K562 (cell line): ENCODE results near the gene RBFOX1. TPM values are rescaled to one million over a fixed set of nuclear protein-coding genes. Genes with fewer than 3 reads are reported as not detected.

ENCODE experiments used
- ATAC-seq: fragments of 200-7000 bp; cut with Tn5 transposase; 3 replicates; pipeline ENCODE4 v1.9.1; 2020; ENCODE audit warnings: moderate library complexity
- BruUV-seq: library from RNA; stranded (reverse); fragments of 400-500 nt; replicated peaks from 2 replicates; lab custom pipeline; 2021; lab: Mats Ljungman, UMichigan
- CTCF ChIA-PET: fragments of 300-600 bp; formaldehyde crosslinking; extraction: SDS; loops from one replicate; lab custom pipeline; 2021; ENCODE audit warnings: low intra/inter-chr PET ratio; lab: Yijun Ruan, JAX
- POLR2A ChIA-PET: fragments of 300-600, 350-650 bp; sonication (Branson Sonifier 250); formaldehyde crosslinking; extraction: SDS; loops from one replicate; lab custom pipeline; 2021; ENCODE audit warnings: antibody characterized with exemption, inconsistent platforms; lab: Yijun Ruan, JAX
- DNase-seq, 4 experiments: peaks; one replicate each; pipeline versions ENCODE4 v3.0.0 to v3.0.0-alpha.2; 2011 to 2018; ENCODE audit warnings: low spot score in 3 of 4, mixed read lengths in 3 of 4; ENCODE audit errors: extremely low read depth in 1 of 4
- FAIRE-seq: peaks from 2 replicates; lab custom pipeline; 2011; peaks lifted over from hg19 to GRCh38; lab: Jason Lieb, UNC
- H2AFZ ChIP-seq: 2 replicates; pipeline ENCODE4 v1.6.0; 2011; ENCODE audit warnings: low read depth, low read length, control low read depth, inconsistent platforms
- H3K27ac ChIP-seq: fragments of 200-600 bp; 3 replicates; pipeline ENCODE4 v1.8.0; 2011; ENCODE audit warnings: low read depth, mild to moderate bottlenecking, control low read depth, inconsistent platforms, low read length, moderate library complexity, mixed read lengths; ENCODE audit errors: extremely low read depth
- H3K27me3 ChIP-seq, 2 experiments: fragments of 300-600 bp in 1 of 2; 2 replicates in 1 of 2; 3 replicates in 1 of 2; pipeline versions ENCODE4 v1.6.0 to v1.8.0; 2011; ENCODE audit warnings: inconsistent platforms in 2 of 2, low read length in 2 of 2, mild to moderate bottlenecking in 1 of 2, mixed read lengths in 1 of 2, moderate library complexity in 1 of 2; ENCODE audit not compliant: control insufficient read depth in 2 of 2, insufficient read depth in 2 of 2
- H3K36me3 ChIP-seq: fragments of 300-600 bp; 3 replicates; pipeline ENCODE4 v1.8.0; 2011; ENCODE audit warnings: mild to moderate bottlenecking, low read length, inconsistent platforms; ENCODE audit not compliant: control insufficient read depth, insufficient read depth
- H3K4me1 ChIP-seq, 2 experiments: fragments of 200-600 bp in 1 of 2; replicated peaks in 1 of 2; 2 replicates in 1 of 2; 3 replicates in 1 of 2; pipeline versions ENCODE4 v1.5.1 to v1.8.0; 2011; ENCODE audit warnings: inconsistent platforms in 2 of 2, low read length in 2 of 2, mild to moderate bottlenecking in 1 of 2, mixed read lengths in 1 of 2, moderate library complexity in 1 of 2; ENCODE audit not compliant: control insufficient read depth in 2 of 2, insufficient read depth in 2 of 2
- H3K4me2 ChIP-seq: 2 replicates; pipeline ENCODE4 v1.6.1; 2011; ENCODE audit warnings: low read length, control low read depth, inconsistent platforms, mixed read lengths; ENCODE audit not compliant: insufficient read depth
- H3K4me3 ChIP-seq: fragments of 200-600 bp; sonication (generic), shearing (Covaris generic); 2 replicates; pipeline ENCODE4 v1.5.1; 2016; ENCODE audit warnings: control low read depth, inconsistent platforms
- H3K79me2 ChIP-seq: fragments of 200-600 bp; 3 replicates; pipeline ENCODE4 v1.8.0; 2011; ENCODE audit warnings: low read length, inconsistent platforms; ENCODE audit not compliant: control insufficient read depth, insufficient read depth
- H3K9ac ChIP-seq, 2 experiments: 2 replicates each; pipeline versions ENCODE4 v1.6.0 to v1.6.1; 2011; ENCODE audit warnings: low read depth in 2 of 2, low read length in 2 of 2, control low read depth in 1 of 2, inconsistent platforms in 1 of 2, mild to moderate bottlenecking in 1 of 2, mixed read lengths in 1 of 2; ENCODE audit not compliant: insufficient read depth in 1 of 2
- H3K9me1 ChIP-seq: one replicate; pipeline ENCODE4 v1.6.0; 2011; ENCODE audit warnings: inconsistent platforms, mild to moderate bottlenecking, low read length, moderate library complexity; ENCODE audit not compliant: control insufficient read depth, insufficient read depth
- H3K9me3 ChIP-seq: replicated peaks from 2 replicates; pipeline ENCODE4 v1.5.1; 2011; ENCODE audit warnings: low read depth, low read length, inconsistent platforms; ENCODE audit not compliant: control insufficient read depth, insufficient read depth
- H4K20me1 ChIP-seq: replicated peaks from 2 replicates; pipeline ENCODE4 v1.6.1; 2011; ENCODE audit warnings: low read length, inconsistent platforms, mixed read lengths; ENCODE audit not compliant: control insufficient read depth, insufficient read depth
- MCM3 ChIP-seq: fragments of 450-650 bp; IDR thresholded peaks from 2 replicates; pipeline ENCODE4 v1.6.1; 2016
- MTA1 ChIP-seq: fragments of 450-650 bp; IDR thresholded peaks from 2 replicates; pipeline ENCODE4 v1.6.1; 2017; ENCODE audit warnings: borderline replicate concordance
- RAD21 ChIP-seq, 2 experiments: fragments of 250-450 bp in 1 of 2; fragments of 450-650 bp in 1 of 2; sonication (Bioruptor Pico) in 1 of 2; formaldehyde crosslinking in 1 of 2; IDR thresholded peaks in 1 of 2; conservative IDR thresholded peaks in 1 of 2; 2 replicates each; pipeline versions ENCODE4 v1.4.0 to v1.8.0; 2020 to 2022; ENCODE audit warnings: mild to moderate bottlenecking in 2 of 2, moderate library complexity in 1 of 2
- SLC30A9 ChIP-seq: fragments of 250-450 bp; sonication (Bioruptor Pico); IDR thresholded peaks from 2 replicates; pipeline ENCODE4 v1.8.0; 2022; ENCODE audit warnings: mild to moderate bottlenecking, moderate library complexity
- ZNF146 ChIP-seq: IDR thresholded peaks from one replicate; pipeline ENCODE4 v1.6.1; 2018; ENCODE audit warnings: missing compliant biosample characterization; ENCODE audit not compliant: unreplicated experiment
- ZNF445 ChIP-seq: fragments of 250-450 bp; sonication (Bioruptor Pico); IDR thresholded peaks from 2 replicates; pipeline ENCODE4 v1.4.0; 2020; ENCODE audit warnings: low read depth, mild to moderate bottlenecking, moderate library complexity
- ZNF77 ChIP-seq: fragments of 250-450 bp; sonication (Bioruptor Pico); IDR thresholded peaks from 2 replicates; pipeline ENCODE4 v1.5.0; 2020
- WGBS: fragments of 100-300 bp; shearing (Covaris generic); methylation state at CpG from one replicate; pipeline ENCODE4 v1.1.6; 2016; ENCODE audit warnings: low coverage, mixed read lengths; ENCODE audit not compliant: insufficient coverage; ENCODE audit errors: missing lambda C conversion rate; 5-methylcytosine and 5-hydroxymethylcytosine counted together
- in situ Hi-C: fragments of 300-500 bp; cut with MboI; formaldehyde crosslinking; loops from 4 replicates; pipeline ENCODE4 v1.15.0; 2018; ENCODE audit warnings: inconsistent platforms, mixed read lengths
- intact Hi-C: fragments of 100-400 bp; cut with micrococcal nuclease; formaldehyde crosslinking; loops from 2 replicates; pipeline ENCODE4 v1.14.2; 2022
- polyA plus RNA-seq, 8 experiments: library from polyadenylated mRNA; depleted of rRNA in 4 of 8; stranded (reverse) in 5 of 8; unstranded in 3 of 8; fragments of >200 nt; fragmentation: Nextera tagmentation in 2 of 8; fragmentation: Illumina TruSeq in 1 of 8; extraction: Ambion mirVana in 2 of 8; extraction: Trizol in 1 of 8; gene quantifications; 2 replicates each; pipeline versions ENCODE4 v1.2.1 to v1.2.3, GENCODE V29; 2011 to 2014; ENCODE audit warnings: inconsistent platforms in 1 of 8, missing spikeins in 1 of 8
- total RNA-seq, 7 experiments: library from RNA; depleted of rRNA in 6 of 7; stranded (reverse); fragments of >200 nt in 6 of 7; fragmentation: Illumina TruSeq in 2 of 7; extraction: Trizol in 2 of 7; gene quantifications; 2 replicates each; pipeline versions ENCODE4 v1.2.1 to v1.2.3, GENCODE V29; 2011 to 2021; ENCODE audit warnings: low replicate concordance in 1 of 7
- TF ChIP-seq, protein P1 (sequence below): sonication (generic); formaldehyde crosslinking; IDR thresholded peaks from 2 replicates; pipeline ENCODE4 v1.8.0; 2022; ENCODE audit warnings: mild to moderate bottlenecking, missing genetic modification reagents
- TF ChIP-seq, protein P2 (sequence below): fragments of 450-650 bp; IDR thresholded peaks from 2 replicates; pipeline ENCODE4 v1.6.1; 2016; ENCODE audit warnings: low read depth
- TF ChIP-seq, protein P3 (sequence below): fragments of 450-650 bp; IDR thresholded peaks from 2 replicates; pipeline ENCODE4 v1.6.1; 2016; ENCODE audit warnings: mild to moderate bottlenecking
- TF ChIP-seq, protein P4 (sequence below), 2 experiments: fragments of 250-450 bp in 1 of 2; fragments of 450-650 bp in 1 of 2; sonication (Bioruptor Pico) in 1 of 2; IDR thresholded peaks; 2 replicates each; pipeline versions ENCODE4 v1.6.1 to v1.8.0; 2016 to 2021; ENCODE audit warnings: mild to moderate bottlenecking in 2 of 2, moderate library complexity in 2 of 2, missing compliant biosample characterization in 1 of 2, missing genetic modification characterization in 1 of 2

RBFOX1 gene
- total and polyA plus RNA-seq, 9 of the 15 experiments (the other 6 are each of a cell fraction or from before 2014, with no cell fraction given), result 0.03 TPM; not detected in 8

DNA sequence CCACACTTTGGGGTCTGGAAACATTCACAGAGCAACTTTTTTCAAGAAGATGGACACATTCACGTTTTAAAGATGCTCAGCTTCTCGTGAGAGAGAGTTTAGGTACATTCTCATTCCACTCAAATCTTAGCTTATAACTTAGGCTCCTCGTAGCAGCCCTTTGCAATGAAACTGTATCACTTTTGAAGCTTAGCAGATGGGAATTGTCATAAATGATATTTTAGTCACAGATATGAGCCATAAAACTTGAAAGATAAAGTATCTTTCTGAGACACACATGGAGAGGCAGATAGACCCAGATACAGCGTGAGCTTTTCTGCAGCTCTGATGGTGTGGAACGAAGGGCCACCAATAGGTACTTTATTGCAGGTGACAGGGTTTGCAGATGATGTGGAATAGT is 41.1 kb downstream of the RBFOX1 start:
- H3K9me1 ChIP-seq, result no peaks in the 10 kb centered on the region
- no peak overlapping the region for H2AFZ ChIP-seq
- in situ Hi-C loops (no loop called here), intact Hi-C loops (no loop called here)
- ATAC-seq (no peak), DNase-seq (no peak), FAIRE-seq (no peak)
- 1% methylated on average over 5 of the region's 5 CpGs for WGBS
- ChIA-PET CTCF (no interaction called here), POLR2A (no interaction called here)
- no peak overlapping the region for H3K9ac ChIP-seq
- no peaks in the 10 kb centered on the region for H3K9me3 ChIP-seq
- no peaks in the 10 kb centered on the region for H3K79me2 ChIP-seq
- no peak overlapping the region for H3K27ac ChIP-seq
- no peaks in the 10 kb centered on the region for H3K36me3 ChIP-seq
- no peaks in the 10 kb centered on the region for H3K27me3 ChIP-seq
- H3K4me1 ChIP-seq, result no peaks in the 10 kb centered on the region
- H3K4me3 ChIP-seq, result no peak overlapping the region
- no peak overlapping the region for H3K4me2 ChIP-seq
- no TSS peak for BruUV-seq
- no peaks in the 10 kb centered on the region; the same call in 1 of the 2 replicates for H4K20me1 ChIP-seq
- TF ChIP-seq, protein P1, sequence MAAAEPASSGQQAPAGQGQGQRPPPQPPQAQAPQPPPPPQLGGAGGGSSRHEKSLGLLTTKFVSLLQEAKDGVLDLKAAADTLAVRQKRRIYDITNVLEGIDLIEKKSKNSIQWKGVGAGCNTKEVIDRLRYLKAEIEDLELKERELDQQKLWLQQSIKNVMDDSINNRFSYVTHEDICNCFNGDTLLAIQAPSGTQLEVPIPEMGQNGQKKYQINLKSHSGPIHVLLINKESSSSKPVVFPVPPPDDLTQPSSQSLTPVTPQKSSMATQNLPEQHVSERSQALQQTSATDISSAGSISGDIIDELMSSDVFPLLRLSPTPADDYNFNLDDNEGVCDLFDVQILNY (CRISPR knock-in tag), result no peak
- TF ChIP-seq, protein P2, sequence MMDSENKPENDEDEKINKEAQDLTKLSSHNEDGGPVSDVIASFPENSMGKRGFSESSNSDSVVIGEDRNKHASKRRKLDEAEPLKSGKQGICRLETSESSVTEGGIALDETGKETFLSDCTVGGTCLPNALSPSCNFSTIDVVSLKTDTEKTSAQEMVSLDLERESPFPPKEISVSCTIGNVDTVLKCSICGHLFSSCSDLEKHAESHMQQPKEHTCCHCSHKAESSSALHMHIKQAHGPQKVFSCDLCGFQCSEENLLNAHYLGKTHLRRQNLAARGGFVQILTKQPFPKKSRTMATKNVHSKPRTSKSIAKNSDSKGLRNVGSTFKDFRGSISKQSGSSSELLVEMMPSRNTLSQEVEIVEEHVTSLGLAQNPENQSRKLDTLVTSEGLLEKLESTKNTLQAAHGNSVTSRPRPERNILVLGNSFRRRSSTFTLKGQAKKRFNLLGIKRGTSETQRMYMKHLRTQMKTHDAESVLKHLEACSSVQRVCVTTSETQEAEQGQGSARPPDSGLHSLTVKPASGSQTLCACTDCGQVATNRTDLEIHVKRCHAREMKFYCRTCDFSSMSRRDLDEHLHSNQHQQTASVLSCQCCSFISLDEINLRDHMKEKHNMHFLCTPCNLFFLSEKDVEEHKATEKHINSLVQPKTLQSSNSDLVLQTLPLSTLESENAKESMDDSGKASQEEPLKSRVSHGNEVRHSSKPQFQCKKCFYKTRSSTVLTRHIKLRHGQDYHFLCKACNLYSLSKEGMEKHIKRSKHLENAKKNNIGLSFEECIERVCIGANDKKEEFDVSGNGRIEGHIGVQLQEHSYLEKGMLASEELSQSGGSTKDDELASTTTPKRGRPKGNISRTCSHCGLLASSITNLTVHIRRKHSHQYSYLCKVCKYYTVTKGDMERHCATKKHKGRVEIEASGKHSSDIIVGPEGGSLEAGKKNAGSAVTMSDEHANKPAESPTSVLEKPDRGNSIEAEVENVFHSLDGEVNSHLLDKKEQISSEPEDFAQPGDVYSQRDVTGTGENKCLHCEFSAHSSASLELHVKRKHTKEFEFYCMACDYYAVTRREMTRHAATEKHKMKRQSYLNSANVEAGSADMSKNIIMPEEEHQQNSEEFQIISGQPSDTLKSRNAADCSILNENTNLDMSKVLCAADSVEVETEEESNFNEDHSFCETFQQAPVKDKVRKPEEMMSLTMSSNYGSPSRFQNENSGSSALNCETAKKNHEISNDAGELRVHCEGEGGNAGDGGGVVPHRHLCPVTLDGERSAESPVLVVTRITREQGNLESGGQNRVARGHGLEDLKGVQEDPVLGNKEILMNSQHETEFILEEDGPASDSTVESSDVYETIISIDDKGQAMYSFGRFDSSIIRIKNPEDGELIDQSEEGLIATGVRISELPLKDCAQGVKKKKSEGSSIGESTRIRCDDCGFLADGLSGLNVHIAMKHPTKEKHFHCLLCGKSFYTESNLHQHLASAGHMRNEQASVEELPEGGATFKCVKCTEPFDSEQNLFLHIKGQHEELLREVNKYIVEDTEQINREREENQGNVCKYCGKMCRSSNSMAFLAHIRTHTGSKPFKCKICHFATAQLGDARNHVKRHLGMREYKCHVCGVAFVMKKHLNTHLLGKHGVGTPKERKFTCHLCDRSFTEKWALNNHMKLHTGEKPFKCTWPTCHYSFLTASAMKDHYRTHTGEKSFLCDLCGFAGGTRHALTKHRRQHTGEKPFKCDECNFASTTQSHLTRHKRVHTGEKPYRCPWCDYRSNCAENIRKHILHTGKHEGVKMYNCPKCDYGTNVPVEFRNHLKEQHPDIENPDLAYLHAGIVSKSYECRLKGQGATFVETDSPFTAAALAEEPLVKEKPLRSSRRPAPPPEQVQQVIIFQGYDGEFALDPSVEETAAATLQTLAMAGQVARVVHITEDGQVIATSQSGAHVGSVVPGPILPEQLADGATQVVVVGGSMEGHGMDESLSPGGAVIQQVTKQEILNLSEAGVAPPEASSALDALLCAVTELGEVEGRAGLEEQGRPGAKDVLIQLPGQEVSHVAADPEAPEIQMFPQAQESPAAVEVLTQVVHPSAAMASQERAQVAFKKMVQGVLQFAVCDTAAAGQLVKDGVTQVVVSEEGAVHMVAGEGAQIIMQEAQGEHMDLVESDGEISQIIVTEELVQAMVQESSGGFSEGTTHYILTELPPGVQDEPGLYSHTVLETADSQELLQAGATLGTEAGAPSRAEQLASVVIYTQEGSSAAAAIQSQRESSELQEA, result no peak
- no peak for TF ChIP-seq ZNF77 (CRISPR knock-in tag)
- TF ChIP-seq, protein P3, sequence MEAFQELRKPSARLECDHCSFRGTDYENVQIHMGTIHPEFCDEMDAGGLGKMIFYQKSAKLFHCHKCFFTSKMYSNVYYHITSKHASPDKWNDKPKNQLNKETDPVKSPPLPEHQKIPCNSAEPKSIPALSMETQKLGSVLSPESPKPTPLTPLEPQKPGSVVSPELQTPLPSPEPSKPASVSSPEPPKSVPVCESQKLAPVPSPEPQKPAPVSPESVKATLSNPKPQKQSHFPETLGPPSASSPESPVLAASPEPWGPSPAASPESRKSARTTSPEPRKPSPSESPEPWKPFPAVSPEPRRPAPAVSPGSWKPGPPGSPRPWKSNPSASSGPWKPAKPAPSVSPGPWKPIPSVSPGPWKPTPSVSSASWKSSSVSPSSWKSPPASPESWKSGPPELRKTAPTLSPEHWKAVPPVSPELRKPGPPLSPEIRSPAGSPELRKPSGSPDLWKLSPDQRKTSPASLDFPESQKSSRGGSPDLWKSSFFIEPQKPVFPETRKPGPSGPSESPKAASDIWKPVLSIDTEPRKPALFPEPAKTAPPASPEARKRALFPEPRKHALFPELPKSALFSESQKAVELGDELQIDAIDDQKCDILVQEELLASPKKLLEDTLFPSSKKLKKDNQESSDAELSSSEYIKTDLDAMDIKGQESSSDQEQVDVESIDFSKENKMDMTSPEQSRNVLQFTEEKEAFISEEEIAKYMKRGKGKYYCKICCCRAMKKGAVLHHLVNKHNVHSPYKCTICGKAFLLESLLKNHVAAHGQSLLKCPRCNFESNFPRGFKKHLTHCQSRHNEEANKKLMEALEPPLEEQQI, result no peak
- TF ChIP-seq ZNF146 (CRISPR knock-in tag), result no peak
- TF ChIP-seq, protein P4, sequence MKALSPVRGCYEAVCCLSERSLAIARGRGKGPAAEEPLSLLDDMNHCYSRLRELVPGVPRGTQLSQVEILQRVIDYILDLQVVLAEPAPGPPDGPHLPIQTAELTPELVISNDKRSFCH (CRISPR knock-in tag; IDR thresholded peaks at IDR 0.05), result no peak
- TF ChIP-seq, protein P4 (tag; IDR thresholded peaks at IDR 0.05), result no peak
- TF ChIP-seq MCM3, result no peak
- TF ChIP-seq SLC30A9 (CRISPR knock-in tag), result no peak
- TF ChIP-seq ZNF445, result no peak
- no peak for TF ChIP-seq MTA1
- no peak for TF ChIP-seq RAD21 (CRISPR knock-in tag; conservative IDR thresholded peaks at IDR 0.05 in 1 of 2, IDR thresholded peaks at IDR 0.05 in 1 of 2)
